H1 (cell line): Measurements from ENCODE around the gene COL27A1.

ENCODE experiments used
- FOSL1 ChIP-seq: IDR thresholded peaks from 2 replicates; pipeline ENCODE4 v1.6.1; 2011; ENCODE audit warnings: mild to moderate bottlenecking, low read depth, low read length, moderate library complexity; ENCODE audit not compliant: insufficient read depth
- TCF12 ChIP-seq: IDR thresholded peaks from 2 replicates; pipeline ENCODE4 v1.6.1; 2011; ENCODE audit warnings: low read depth, mild to moderate bottlenecking, low read length

- TF ChIP-seq FOSL1 (no peak), TCF12 (no peak)
These were observed 46.2 kb upstream of the COL27A1 start for GRCh38 chr9:114109124-114109523.
